ENCODE results near the gene ST6GAL2. TPM values are rescaled to one million over a fixed set of nuclear protein-coding genes. Genes with fewer than 3 reads are reported as not detected.

The ST6GAL2 gene
- total RNA-seq, 1 experiment from 2014 or later, result not detected

DNA sequence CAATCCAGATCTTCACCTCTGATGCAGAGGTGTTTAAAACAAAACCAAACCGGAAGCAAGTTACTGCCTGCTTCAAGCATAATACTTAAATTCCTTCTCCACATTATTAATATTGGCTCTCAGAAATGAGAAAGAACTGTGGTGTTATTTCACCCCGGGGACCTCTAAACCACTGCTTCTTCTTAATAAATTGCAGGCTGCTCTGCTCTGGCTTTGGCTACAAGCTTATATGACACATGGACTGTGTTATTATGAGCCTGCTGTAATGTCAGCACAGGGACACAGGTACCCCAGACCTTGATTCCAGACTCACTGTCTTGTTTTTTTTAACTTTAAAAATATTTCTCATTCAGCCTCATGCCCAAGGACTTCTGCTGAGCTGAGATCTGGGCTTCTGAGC, 45.1 kb downstream of the ST6GAL2 start:
- H3K27ac ChIP-seq, result no peak overlapping the region
- CTCF ChIA-PET, result no interaction called here
- BruUV-seq (replicated peaks), result no TSS peak

DNA sequence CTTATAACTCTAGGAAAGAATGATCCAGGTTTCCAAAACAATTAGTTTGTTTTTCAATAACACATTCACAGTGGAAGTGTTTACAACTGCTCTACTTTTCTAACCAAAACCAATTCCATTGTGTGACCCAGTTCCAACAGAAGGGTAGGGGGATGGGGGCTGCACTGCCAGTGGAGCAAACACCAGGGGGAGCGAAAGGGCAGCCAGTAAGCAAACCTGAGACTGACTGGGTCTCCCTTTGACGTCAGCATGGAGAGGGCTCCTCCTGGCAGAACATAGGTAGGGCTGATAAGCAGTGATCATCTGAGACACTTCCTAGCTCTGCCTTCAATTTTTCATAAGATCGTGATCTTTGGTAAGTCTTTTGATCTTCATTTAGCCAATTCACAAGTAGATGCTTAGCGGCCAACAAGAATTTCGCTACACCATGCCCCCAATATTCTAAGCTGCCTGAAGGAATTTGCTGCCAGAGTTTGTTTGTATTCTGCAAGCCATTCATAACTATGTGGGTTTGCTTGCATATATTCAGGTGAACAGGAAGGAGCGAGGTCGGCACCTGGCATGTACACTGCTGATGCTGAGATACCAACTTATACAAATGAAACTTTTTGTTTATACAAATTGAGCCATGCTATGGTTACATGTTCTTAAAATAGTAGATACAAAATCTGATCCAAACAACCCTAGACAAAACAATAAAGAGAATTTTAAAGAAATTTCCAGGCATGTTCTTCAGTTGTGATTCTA, 45.9 kb downstream of the ST6GAL2 start:
- Histone ChIP-seq H2AFZ (no peak overlapping the region), H3K27ac (no peak overlapping the region), H3K36me3 (ENCODE audit: low read depth) (no peaks in the 10 kb centered on the region), H3F3A (ENCODE audit: insufficient read depth, low read depth) (no peaks in the 10 kb centered on the region), H3K4me3 (no peak overlapping the region), H3K27me3 (ENCODE audit: insufficient read depth, low read depth) (peaks cover 24% of the 10 kb centered on the region), H3K4me1 (replicated peaks; ENCODE audit: insufficient read depth) (no peaks in the 10 kb centered on the region), H3K9me2 (ENCODE audit: insufficient read depth) (no peaks in the 10 kb centered on the region), H3K9me3 (ENCODE audit: insufficient read depth, low read depth) (no peaks in the 10 kb centered on the region), H3K79me2 (ENCODE audit: low read depth) (no peaks in the 10 kb centered on the region), H3K4me2 (no peak overlapping the region), H4K20me1 (ENCODE audit: insufficient read depth) (no peaks in the 10 kb centered on the region)
- TF ChIP-seq, protein P1, sequence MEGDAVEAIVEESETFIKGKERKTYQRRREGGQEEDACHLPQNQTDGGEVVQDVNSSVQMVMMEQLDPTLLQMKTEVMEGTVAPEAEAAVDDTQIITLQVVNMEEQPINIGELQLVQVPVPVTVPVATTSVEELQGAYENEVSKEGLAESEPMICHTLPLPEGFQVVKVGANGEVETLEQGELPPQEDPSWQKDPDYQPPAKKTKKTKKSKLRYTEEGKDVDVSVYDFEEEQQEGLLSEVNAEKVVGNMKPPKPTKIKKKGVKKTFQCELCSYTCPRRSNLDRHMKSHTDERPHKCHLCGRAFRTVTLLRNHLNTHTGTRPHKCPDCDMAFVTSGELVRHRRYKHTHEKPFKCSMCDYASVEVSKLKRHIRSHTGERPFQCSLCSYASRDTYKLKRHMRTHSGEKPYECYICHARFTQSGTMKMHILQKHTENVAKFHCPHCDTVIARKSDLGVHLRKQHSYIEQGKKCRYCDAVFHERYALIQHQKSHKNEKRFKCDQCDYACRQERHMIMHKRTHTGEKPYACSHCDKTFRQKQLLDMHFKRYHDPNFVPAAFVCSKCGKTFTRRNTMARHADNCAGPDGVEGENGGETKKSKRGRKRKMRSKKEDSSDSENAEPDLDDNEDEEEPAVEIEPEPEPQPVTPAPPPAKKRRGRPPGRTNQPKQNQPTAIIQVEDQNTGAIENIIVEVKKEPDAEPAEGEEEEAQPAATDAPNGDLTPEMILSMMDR (conservative IDR thresholded peaks at IDR 0.05), result no peak
- no peak for TF ChIP-seq EZH2 (IDR thresholded peaks at IDR 0.05; ENCODE audit: low read depth)
- no peak for DNase-seq
- ChIA-PET CTCF (no interaction called here), POLR2A (ENCODE audit: unreplicated experiment) (no interaction called here)
- intact Hi-C loops (cut with micrococcal nuclease; ENCODE audit: unreplicated experiment), result no loop called here
- no TSS peak for BruUV-seq (replicated peaks)

More for the DNA sequence above, 45.1 kb downstream of the ST6GAL2 start:
- POLR2A ChIA-PET (ENCODE audit: unreplicated experiment), result no interaction called here
- DNase-seq, result no peak
- Histone ChIP-seq H3F3A (ENCODE audit: insufficient read depth, low read depth) (no peaks in the 10 kb centered on the region), H2AFZ (no peak overlapping the region), H4K20me1 (ENCODE audit: insufficient read depth) (no peaks in the 10 kb centered on the region), H3K79me2 (ENCODE audit: low read depth) (no peaks in the 10 kb centered on the region), H3K9me3 (ENCODE audit: insufficient read depth, low read depth) (no peaks in the 10 kb centered on the region), H3K4me1 (replicated peaks; ENCODE audit: insufficient read depth) (no peaks in the 10 kb centered on the region), H3K9me2 (ENCODE audit: insufficient read depth) (no peaks in the 10 kb centered on the region), H3K4me3 (no peak overlapping the region), H3K4me2 (no peak overlapping the region), H3K36me3 (ENCODE audit: low read depth) (no peaks in the 10 kb centered on the region), H3K27me3 (ENCODE audit: insufficient read depth, low read depth) (peaks cover 16% of the 10 kb centered on the region)
- no peak for TF ChIP-seq EZH2 (IDR thresholded peaks at IDR 0.05; ENCODE audit: low read depth)
- TF ChIP-seq, protein P1 (conservative IDR thresholded peaks at IDR 0.05), result no peak
- intact Hi-C loops (cut with micrococcal nuclease; ENCODE audit: unreplicated experiment), result no loop called here

DNA sequence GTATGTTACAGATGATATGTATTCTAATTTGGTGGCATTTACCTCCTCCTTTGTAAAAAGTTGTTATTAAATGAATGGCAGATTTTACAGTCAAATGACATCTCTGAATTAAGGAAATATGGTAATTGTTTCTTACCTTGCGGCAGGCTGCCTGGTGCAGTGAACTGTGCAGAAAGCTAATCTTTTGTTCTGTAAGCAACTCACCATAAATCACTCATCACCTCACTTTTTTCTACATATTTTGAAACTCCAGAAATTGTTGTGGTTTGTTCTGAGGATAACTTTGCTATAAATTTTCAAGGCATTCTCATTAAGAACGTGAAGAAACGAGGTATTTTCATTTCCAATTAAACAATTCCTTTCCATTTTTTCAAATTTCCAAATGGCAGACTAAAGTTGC, 52.7 kb downstream of the ST6GAL2 start:
- Histone ChIP-seq H4K20me1 (ENCODE audit: insufficient read depth) (no peaks in the 10 kb centered on the region), H3K9me3 (ENCODE audit: insufficient read depth, low read depth) (no peaks in the 10 kb centered on the region), H3K4me3 (no peak overlapping the region), H3K27me3 (ENCODE audit: insufficient read depth, low read depth) (peaks cover 39% of the 10 kb centered on the region; the same call in 1 of the 2 replicates), H3K9me2 (ENCODE audit: insufficient read depth) (no peaks in the 10 kb centered on the region), H2AFZ (no peak overlapping the region), H3K4me2 (no peak overlapping the region), H3K4me1 (replicated peaks; ENCODE audit: insufficient read depth) (no peaks in the 10 kb centered on the region), H3K36me3 (ENCODE audit: low read depth) (no peaks in the 10 kb centered on the region), H3F3A (ENCODE audit: insufficient read depth, low read depth) (no peaks in the 10 kb centered on the region), H3K27ac (no peak overlapping the region), H3K79me2 (ENCODE audit: low read depth) (no peaks in the 10 kb centered on the region)
- no TSS peak for BruUV-seq (replicated peaks)
- DNase-seq, result no peak
- TF ChIP-seq EZH2 (IDR thresholded peaks at IDR 0.05; ENCODE audit: low read depth), result no peak
- TF ChIP-seq, protein P1 (conservative IDR thresholded peaks at IDR 0.05), result no peak
- ChIA-PET CTCF (no interaction called here), POLR2A (ENCODE audit: unreplicated experiment) (no interaction called here)
- intact Hi-C loops (cut with micrococcal nuclease; ENCODE audit: unreplicated experiment), result no loop called here
